Sigmoid colon (tissue), 7 donors: ENCODE measurements around the gene POLE. TPM values are rescaled to one million over a fixed set of nuclear protein-coding genes. Genes with fewer than 3 reads are reported as not detected.
A peak's percentile ranks its signal among the peaks of the same experiment; 100 is the strongest.

ENCODE experiments used
- DNase-seq: peaks from one replicate; pipeline ENCODE4 v3.0.0-alpha.2; 2019
- H3K27ac ChIP-seq, 4 donors: fragments of 200-600 bp; sonication (generic); one replicate each; pipeline ENCODE4 v1.5.1; 2016 to 2019; ENCODE audit warnings: mild to moderate bottlenecking in 1 of 4
- H3K27me3 ChIP-seq, 3 donors: fragments of 200-600 bp; sonication (generic); one replicate each; pipeline ENCODE4 v1.5.1; 2019; ENCODE audit warnings: mild to moderate bottlenecking in 1 of 3
- H3K36me3 ChIP-seq, 4 donors: fragments of 200-600 bp; sonication (generic); one replicate each; pipeline ENCODE4 v1.5.1; 2016 to 2019
- H3K4me1 ChIP-seq, 4 donors: fragments of 200-600 bp; sonication (generic); one replicate each; pipeline ENCODE4 v1.5.1; 2017 to 2019
- H3K4me3 ChIP-seq, 4 donors: fragments of 200-600 bp; sonication (generic); one replicate each; pipeline ENCODE4 v1.5.1; 2017 to 2019; ENCODE audit warnings: mild to moderate bottlenecking in 2 of 4, moderate library complexity in 1 of 4
- H3K9me3 ChIP-seq, 4 donors: fragments of 200-600 bp in 3 of 4; sonication (generic) in 3 of 4; one replicate each; pipeline versions ENCODE4 v1.5.1 to v1.6.1; 2013 to 2019
- CTCF ChIP-seq, 4 experiments: fragments of 450-650 bp in 3 of 4; fragments of 200-600 bp in 1 of 4; IDR thresholded peaks; one replicate each; pipeline ENCODE4 v1.5.1; 2016 to 2019; ENCODE audit warnings: antibody characterized with exemption in 4 of 4, mild to moderate bottlenecking in 3 of 4, moderate library complexity in 2 of 4
- EP300 ChIP-seq, 4 donors: sonication (generic); formaldehyde crosslinking; IDR thresholded peaks; one replicate each; pipeline ENCODE4 v1.6.1; 2017; ENCODE audit warnings: antibody characterized with exemption in 4 of 4
- POLR2A ChIP-seq, 2 donors: fragments of 450-650 bp; IDR thresholded peaks; one replicate each; pipeline ENCODE4 v1.6.1; 2016; ENCODE audit warnings: antibody characterized with exemption in 2 of 2, mild to moderate bottlenecking in 2 of 2, moderate library complexity in 2 of 2
- POLR2AphosphoS5 ChIP-seq, 4 donors: sonication (generic); formaldehyde crosslinking; IDR thresholded peaks; one replicate each; pipeline ENCODE4 v1.6.1; 2017; ENCODE audit warnings: antibody characterized with exemption in 4 of 4
- WGBS, 2 donors: extraction: QIAGEN DNeasy Blood & Tissue Kit; methylation state at CpG; one replicate each; pipeline ENCODE4 v1.1.7; 2013; 5-methylcytosine and 5-hydroxymethylcytosine counted together
- intact Hi-C: fragments of 100-400 bp; cut with DNase I; formaldehyde crosslinking; loops from one replicate; pipeline ENCODE4 v1.15.1; 2023
- polyA plus RNA-seq, 3 donors: library from polyadenylated mRNA; stranded (reverse); fragments of 200-250 nt; gene quantifications; one replicate each; pipeline ENCODE4 v1.2.3, GENCODE V29; 2013
- total RNA-seq, 4 donors: library from RNA; depleted of rRNA; stranded (reverse); fragments of >200 nt; gene quantifications; one replicate each; pipeline ENCODE4 v1.1.0, GENCODE V29; 2016
- donor health status: healthy with polysubstance abuse.
- donor health status: Bipolar disorder and iron deficiency.
- donor health status: healthy.

POLE gene
- total and polyA plus RNA-seq, 7 donors: 11.1 to 37.4 (median 32.9) TPM

DNA sequence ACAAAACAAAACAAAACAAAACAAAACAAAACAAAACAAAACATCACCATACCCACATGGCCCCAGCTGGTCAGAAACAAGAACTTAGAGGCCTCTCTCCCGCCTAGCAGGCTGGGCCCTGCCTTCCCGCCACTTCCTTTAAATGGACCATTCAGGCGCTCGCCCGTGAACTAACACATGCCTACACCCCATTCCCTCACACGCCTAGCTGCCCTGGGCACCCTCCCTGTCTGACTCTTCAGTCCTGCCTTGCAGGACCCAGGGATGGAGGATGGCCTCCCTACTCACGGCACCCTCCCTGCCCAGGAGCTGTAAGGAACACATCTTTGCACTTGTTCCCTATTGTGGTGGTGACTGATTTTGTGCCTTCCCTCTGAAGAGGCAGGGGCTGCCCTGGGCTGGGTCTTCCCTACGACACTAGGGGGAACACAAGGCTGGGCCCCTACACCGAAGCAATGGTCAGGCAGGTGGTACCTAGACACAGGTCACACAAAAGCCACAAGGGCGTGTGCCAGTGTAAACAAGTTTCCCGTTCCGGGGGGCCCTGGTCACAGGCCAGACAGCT, 47.1 kb downstream of the POLE start:
- Histone ChIP-seq H3K27me3 (no peaks in the 10 kb centered on the region), H3K4me3 (no peak overlapping the region), H3K9me3 (no peaks in the 10 kb centered on the region), H3K36me3 (peaks cover 7 to 71% (median 27%) of the 10 kb centered on the region in 4 donors), H3K4me1 (no peaks in the 10 kb centered on the region), H3K27ac (no peak overlapping the region)
- no peak for DNase-seq
- TF ChIP-seq POLR2A (IDR thresholded peaks at IDR 0.05): no peak
- no peak for TF ChIP-seq POLR2AphosphoS5 (IDR thresholded peaks at IDR 0.05)
- no peak for TF ChIP-seq EP300 (IDR thresholded peaks at IDR 0.05)
- no peak for TF ChIP-seq CTCF (IDR thresholded peaks at IDR 0.05)
- WGBS, 2 donors: 74 to 86% methylated on average over 12 of the region's 12 CpGs
- intact Hi-C loops: no loop called here

- Histone ChIP-seq H3K4me1 (no peaks in the 10 kb centered on the region), H3K9me3 (no peaks in the 10 kb centered on the region), H3K36me3 (peaks cover 7 to 80% (median 29%) of the 10 kb centered on the region in 4 donors), H3K4me3 (no peak overlapping the region), H3K27me3 (no peaks in the 10 kb centered on the region), H3K27ac (peak overlapping the region in 2 of 4 donors; percentile 10 to 49)
- TF ChIP-seq CTCF (IDR thresholded peaks at IDR 0.05) (peak in 3 of 4 experiments; percentile 12 to 52 (median 48)), POLR2A (IDR thresholded peaks at IDR 0.05) (no peak), POLR2AphosphoS5 (IDR thresholded peaks at IDR 0.05) (no peak)
- intact Hi-C loops: no loop called here
- 72 to 83% methylated on average over 25 of the region's 25 CpGs for whole genome bisulfite sequencing, 2 donors
- no peak for DNase-seq
Observed at GRCh38 chr12:132638541-132639408, 48.4 kb downstream of the POLE start.

DNA sequence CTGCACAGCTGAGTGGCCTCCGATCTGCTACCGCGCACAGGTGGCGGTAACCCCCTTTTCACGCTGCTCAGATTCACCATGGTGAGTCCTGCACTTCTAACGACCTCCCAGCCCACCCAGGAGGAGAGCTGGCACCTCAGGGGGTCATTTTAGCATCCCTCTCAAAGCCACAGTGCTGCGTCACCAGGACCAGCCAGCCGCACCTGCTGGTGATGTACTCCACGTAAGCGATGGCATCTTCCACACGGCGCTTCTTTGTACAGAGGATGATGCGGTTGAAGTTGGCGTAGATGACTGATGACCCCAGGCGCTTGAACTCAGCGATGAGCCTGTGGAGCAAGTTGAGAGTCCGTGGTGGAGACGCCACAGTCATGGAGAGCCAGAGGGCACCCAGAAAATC, 49.3 kb downstream of the POLE start:
- no peak for TF ChIP-seq POLR2AphosphoS5 (IDR thresholded peaks at IDR 0.05)
- Histone ChIP-seq H3K4me1 (no peaks in the 10 kb centered on the region), H3K36me3 (peaks cover 7 to 76% (median 26%) of the 10 kb centered on the region in 4 donors), H3K4me3 (no peak overlapping the region), H3K27me3 (no peaks in the 10 kb centered on the region), H3K27ac (no peak overlapping the region), H3K9me3 (no peaks in the 10 kb centered on the region)
- no peak for DNase-seq
- intact Hi-C loops: no loop called here
- WGBS, 2 donors: 91 to 94% methylated on average over 18 of the region's 18 CpGs

DNA sequence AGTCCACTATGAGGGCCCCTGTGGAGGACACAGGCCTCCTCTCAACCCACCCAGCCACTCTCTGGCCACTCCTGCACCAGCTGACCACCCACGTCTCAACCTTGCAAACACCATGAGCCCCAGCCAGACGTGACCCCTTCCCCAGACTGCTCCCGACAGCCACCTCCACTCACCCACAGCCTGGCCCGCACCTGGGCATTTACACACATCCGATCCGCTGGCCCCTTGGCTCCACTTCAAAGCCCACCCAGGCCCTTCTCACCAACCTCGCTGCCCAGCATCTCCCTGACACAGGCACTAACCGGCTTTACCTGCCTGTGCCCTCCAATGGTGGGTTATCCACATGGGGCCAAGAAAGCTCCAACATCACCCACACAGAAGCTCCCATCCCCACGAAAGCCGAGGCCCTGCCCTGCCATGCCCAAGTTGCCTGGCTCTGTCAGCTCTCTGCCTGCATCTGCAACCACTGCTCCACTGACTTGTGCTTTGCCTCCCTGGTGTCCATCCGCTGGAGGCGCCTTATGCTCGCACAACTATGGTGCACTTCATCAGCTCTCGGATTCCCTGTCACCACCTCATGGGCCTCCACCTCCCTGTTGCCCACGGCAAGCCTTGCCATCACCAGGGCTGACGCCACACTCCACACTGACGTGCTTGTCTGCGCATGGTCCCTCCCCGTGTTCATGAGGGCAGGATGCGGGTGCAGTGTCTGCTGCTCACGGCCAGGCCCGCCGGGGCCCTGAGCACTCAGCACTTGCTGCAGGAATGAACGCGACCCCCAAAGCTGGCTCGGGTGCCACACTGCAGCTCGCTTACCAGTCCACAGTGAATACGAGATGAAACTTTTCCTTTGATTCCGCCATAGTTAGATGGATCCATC, 51.8 kb downstream of the POLE start:
- 93 to 97% methylated on average over 29 of the region's 29 CpGs for WGBS, 2 donors
- Histone ChIP-seq H3K36me3 (peaks cover 0 to 78% (median 37%) of the 10 kb centered on the region in 4 donors), H3K4me3 (no peak overlapping the region), H3K9me3 (no peaks in the 10 kb centered on the region), H3K27ac (no peak overlapping the region), H3K27me3 (no peaks in the 10 kb centered on the region), H3K4me1 (no peaks in the 10 kb centered on the region)
- peak; percentile 52 for DNase-seq
- TF ChIP-seq POLR2AphosphoS5 (IDR thresholded peaks at IDR 0.05) (no peak), POLR2A (IDR thresholded peaks at IDR 0.05) (no peak), EP300 (IDR thresholded peaks at IDR 0.05) (no peak)
- intact Hi-C loops: no loop called here

DNA sequence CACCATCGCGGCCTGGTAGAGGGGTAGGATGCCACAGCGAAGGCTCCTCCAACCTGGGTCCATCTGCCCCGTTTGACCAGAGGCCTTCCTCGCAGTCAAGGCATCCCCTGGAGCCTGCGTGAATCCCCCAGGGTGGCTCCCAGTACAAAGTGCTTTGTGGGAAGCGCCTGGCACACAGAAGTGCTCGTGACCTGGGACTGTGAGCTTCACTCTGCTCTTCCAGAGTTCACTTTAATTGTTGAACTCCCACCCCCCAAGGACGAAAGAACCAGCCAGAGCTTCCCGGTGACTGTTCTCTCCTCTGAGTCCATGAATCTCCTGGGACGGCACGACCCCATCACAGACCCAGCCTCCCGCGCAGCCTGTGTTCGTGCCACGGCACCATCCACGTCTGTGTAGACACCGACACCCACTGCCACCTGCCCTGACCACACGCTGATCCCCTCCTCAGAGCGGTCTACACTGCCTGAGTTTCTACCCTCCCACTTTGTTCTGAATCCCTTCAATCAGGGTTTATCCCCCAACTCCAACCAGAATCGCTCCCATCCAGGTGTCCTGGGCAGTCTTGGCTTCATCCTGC, 52.6 kb downstream of the POLE start:
- WGBS, 2 donors: 96 to 97% methylated on average over 21 of the region's 21 CpGs
- no peaks in the 10 kb centered on the region for H3K9me3 ChIP-seq
- DNase-seq: peak; percentile 52
- H3K4me1 ChIP-seq: no peaks in the 10 kb centered on the region
- intact Hi-C loops: no loop called here
- H3K27ac ChIP-seq: no peak overlapping the region
- H3K27me3 ChIP-seq: no peaks in the 10 kb centered on the region
- H3K36me3 ChIP-seq: peaks cover 0 to 86% (median 37%) of the 10 kb centered on the region in 4 donors
- TF ChIP-seq CTCF (IDR thresholded peaks at IDR 0.05) (no peak), POLR2A (IDR thresholded peaks at IDR 0.05) (no peak), EP300 (IDR thresholded peaks at IDR 0.05) (no peak), POLR2AphosphoS5 (IDR thresholded peaks at IDR 0.05) (no peak)
- H3K4me3 ChIP-seq: no peak overlapping the region
